Loucy (cell line): Measurements from ENCODE around the gene UBE2D2.

Experiments
- H2AFZ ChIP-seq: fragments of 200-600 bp; sonication (generic); 2 replicates; pipeline ENCODE4 v1.6.0; 2016; ENCODE audit warnings: antibody characterized with exemption, mild to moderate bottlenecking, low read length, moderate library complexity
- H3F3A ChIP-seq: fragments of 200-600 bp; 2 replicates; pipeline ENCODE4 v1.6.0; 2016; ENCODE audit warnings: antibody characterized with exemption, low read depth, mild to moderate bottlenecking
- H3K27me3 ChIP-seq: fragments of 200-600 bp; sonication (generic); 2 replicates; pipeline ENCODE4 v1.6.1; 2014; ENCODE audit warnings: low read length, mild to moderate bottlenecking; ENCODE audit not compliant: insufficient read depth, poor library complexity, severe bottlenecking
- H3K36me3 ChIP-seq: fragments of 200-600 bp; sonication (generic); 2 replicates; pipeline ENCODE4 v1.6.1; 2016; ENCODE audit warnings: low read length; ENCODE audit not compliant: insufficient read depth
- H3K4me1 ChIP-seq: fragments of 200-600 bp; sonication (generic); 2 replicates; pipeline ENCODE4 v1.5.1; 2014; ENCODE audit warnings: low read length, mild to moderate bottlenecking; ENCODE audit not compliant: insufficient read depth, poor library complexity, severe bottlenecking
- H3K4me2 ChIP-seq: fragments of 200-600 bp; sonication (generic); 2 replicates; pipeline ENCODE4 v1.6.0; 2014; ENCODE audit warnings: antibody characterized with exemption, low read length, low read depth, mild to moderate bottlenecking; ENCODE audit not compliant: poor library complexity, severe bottlenecking
- H3K4me3 ChIP-seq: fragments of 200-600 bp; sonication (generic); 2 replicates; pipeline ENCODE4 v1.5.1; 2014; ENCODE audit warnings: low read length, mild to moderate bottlenecking, mixed read lengths; ENCODE audit not compliant: poor library complexity, severe bottlenecking
- H3K79me2 ChIP-seq: fragments of 200-600 bp; sonication (generic); 2 replicates; pipeline ENCODE4 v1.6.1; 2014; ENCODE audit warnings: low read length; ENCODE audit not compliant: insufficient read depth
- H3K9ac ChIP-seq: fragments of 200-600 bp; sonication (generic); 2 replicates; pipeline ENCODE4 v1.6.0; 2014; ENCODE audit warnings: mild to moderate bottlenecking, low read depth, low read length, moderate library complexity; ENCODE audit not compliant: poor library complexity, severe bottlenecking
- H3K9me2 ChIP-seq: fragments of 200-600 bp; sonication (generic); replicated peaks from 2 replicates; pipeline ENCODE4 v1.6.1; 2016; ENCODE audit warnings: low read depth, low read length, mixed read lengths
- H3K9me3 ChIP-seq: fragments of 200-600 bp; sonication (generic); 2 replicates; pipeline ENCODE4 v1.6.1; 2014; ENCODE audit warnings: mild to moderate bottlenecking, antibody characterized with exemption, low read length, low read depth; ENCODE audit not compliant: insufficient read depth
- H4K20me1 ChIP-seq: fragments of 200-600 bp; sonication (generic); 2 replicates; pipeline ENCODE4 v1.6.0; 2014; ENCODE audit warnings: antibody characterized with exemption, low read length, mild to moderate bottlenecking; ENCODE audit not compliant: insufficient read depth, poor library complexity, severe bottlenecking
- CTCF ChIP-seq: fragments of 200-600 bp; sonication (generic); conservative IDR thresholded peaks from 2 replicates; pipeline ENCODE4 v1.5.1; 2014; ENCODE audit warnings: mild to moderate bottlenecking, antibody characterized with exemption, low read length
- EZH2phosphoT487 ChIP-seq: fragments of 200-600 bp; IDR thresholded peaks from 2 replicates; pipeline ENCODE4 v1.6.1; 2018; ENCODE audit warnings: antibody characterized with exemption, mild to moderate bottlenecking, moderate library complexity, borderline replicate concordance

UBE2D2 gene

GRCh38 chr5:139655727-139656271 lies 94.7 kb downstream of the UBE2D2 start:
- H3K9me3 ChIP-seq, result no peaks in the 10 kb centered on the region
- H3K4me3 ChIP-seq, result peak overlapping the region; percentile 97
- no peaks in the 10 kb centered on the region for H3K9me2 ChIP-seq
- peak overlapping the region; percentile 98 for H3K4me2 ChIP-seq
- no peak overlapping the region for H2AFZ ChIP-seq
- H3K27me3 ChIP-seq, result no peaks in the 10 kb centered on the region
- H3K79me2 ChIP-seq, result peaks cover 100% of the 10 kb centered on the region
- H3K4me1 ChIP-seq, result peaks cover 75% of the 10 kb centered on the region
- peak overlapping the region; percentile 35 for H3K9ac ChIP-seq
- peaks cover 94% of the 10 kb centered on the region for H4K20me1 ChIP-seq
- peaks cover 10% of the 10 kb centered on the region; the same call in 1 of the 2 replicates for H3K36me3 ChIP-seq
- 0 out of 2 replicates have a peak, but pooled peaks cover 2% of the 10 kb centered on the region for H3F3A ChIP-seq
- no peak for TF ChIP-seq EZH2phosphoT487
- no peak for TF ChIP-seq CTCF

- H3K4me1 ChIP-seq, result peaks cover 79% of the 10 kb centered on the region
- no peaks in the 10 kb centered on the region for H3F3A ChIP-seq
- H4K20me1 ChIP-seq, result peaks cover 95% of the 10 kb centered on the region
- no peaks in the 10 kb centered on the region for H3K27me3 ChIP-seq
- no peaks in the 10 kb centered on the region for H3K9me3 ChIP-seq
- peaks cover 100% of the 10 kb centered on the region for H3K79me2 ChIP-seq
- TF ChIP-seq EZH2phosphoT487, result no peak
- no peak for TF ChIP-seq CTCF
- H3K4me2 ChIP-seq, result peak overlapping the region; percentile 98
- H3K9ac ChIP-seq, result peak overlapping the region; percentile 65
- no peaks in the 10 kb centered on the region for H3K9me2 ChIP-seq
- H3K36me3 ChIP-seq, result peaks cover 17% of the 10 kb centered on the region; the same call in 1 of the 2 replicates
- no peak overlapping the region for H2AFZ ChIP-seq
- peak overlapping the region; percentile 67 for H3K4me3 ChIP-seq
Measured at GRCh38 chr5:139657363-139658321, 96.5 kb downstream of the UBE2D2 start.

GRCh38 chr5:139658501-139658927 lies 97.4 kb downstream of the UBE2D2 start:
- Histone ChIP-seq H3K4me2 (peak overlapping the region; percentile 98), H3K9me3 (no peaks in the 10 kb centered on the region), H3K4me1 (peaks cover 78% of the 10 kb centered on the region), H3F3A (no peaks in the 10 kb centered on the region), H3K9me2 (no peaks in the 10 kb centered on the region), H3K9ac (peak overlapping the region; percentile 65), H4K20me1 (peaks cover 95% of the 10 kb centered on the region), H3K4me3 (peak overlapping the region; percentile 62), H3K27me3 (no peaks in the 10 kb centered on the region), H3K79me2 (peaks cover 100% of the 10 kb centered on the region), H3K36me3 (peaks cover 22% of the 10 kb centered on the region; the same call in 1 of the 2 replicates), H2AFZ (no peak overlapping the region)
- TF ChIP-seq CTCF (no peak), EZH2phosphoT487 (no peak)
